Measurements from ENCODE around the gene EWSR1.

The EWSR1 gene

GRCh38 chr22:29320546-29320945 is 52.5 kb downstream of the EWSR1 start:
- DNase-seq (ENCODE audit: low read depth), result no peak

- no peak for DNase-seq (ENCODE audit: low read depth)
Observed at GRCh38 chr22:29323641-29324040, 55.6 kb downstream of the EWSR1 start.

GRCh38 chr22:29325356-29325755 is 57.3 kb downstream of the EWSR1 start:
- DNase-seq (ENCODE audit: low read depth), result no peak

- no peak for DNase-seq (ENCODE audit: low read depth)
Observed at GRCh38 chr22:29325785-29326315, 57.8 kb downstream of the EWSR1 start.

GRCh38 chr22:29326481-29326880 is 58.4 kb downstream of the EWSR1 start:
- no peak for DNase-seq (ENCODE audit: low read depth)

GRCh38 chr22:29327089-29327764 is 59.2 kb downstream of the EWSR1 start:
- no peak for DNase-seq (ENCODE audit: low read depth)

- no peak for DNase-seq (ENCODE audit: low read depth)
Observed at GRCh38 chr22:29328055-29328454, 60.0 kb downstream of the EWSR1 start.

GRCh38 chr22:29328566-29329500 is 60.8 kb downstream of the EWSR1 start:
- no peak for DNase-seq (ENCODE audit: low read depth)

- DNase-seq (ENCODE audit: low read depth), result no peak
Observed at GRCh38 chr22:29329581-29329980, 61.5 kb downstream of the EWSR1 start.

GRCh38 chr22:29330291-29330690 is 62.2 kb downstream of the EWSR1 start:
- no peak for DNase-seq (ENCODE audit: low read depth)

- no peak for DNase-seq (ENCODE audit: low read depth)
Observed at GRCh38 chr22:29330753-29331152, 62.7 kb downstream of the EWSR1 start.

- no peak for DNase-seq (ENCODE audit: low read depth)
Observed at GRCh38 chr22:29331213-29331612, 63.1 kb downstream of the EWSR1 start.

- no peak for DNase-seq (ENCODE audit: low read depth)
Observed at GRCh38 chr22:29331658-29332300, 63.7 kb downstream of the EWSR1 start.

GRCh38 chr22:29332886-29333496 is 64.9 kb downstream of the EWSR1 start:
- no peak for DNase-seq (ENCODE audit: low read depth)

GRCh38 chr22:29334148-29334547 is 66.1 kb downstream of the EWSR1 start:
- DNase-seq (ENCODE audit: low read depth), result no peak

GRCh38 chr22:29334696-29335344 is 66.8 kb downstream of the EWSR1 start:
- no peak for DNase-seq (ENCODE audit: low read depth)

- DNase-seq (ENCODE audit: low read depth), result no peak
Observed at GRCh38 chr22:29335656-29336055, 67.6 kb downstream of the EWSR1 start.

GRCh38 chr22:29336751-29337490 is 68.9 kb downstream of the EWSR1 start:
- DNase-seq (ENCODE audit: low read depth), result no peak

- DNase-seq (ENCODE audit: low read depth), result no peak
Observed at GRCh38 chr22:29337631-29338284, 69.7 kb downstream of the EWSR1 start.

GRCh38 chr22:29338398-29338797 is 70.3 kb downstream of the EWSR1 start:
- DNase-seq (ENCODE audit: low read depth), result no peak

Measured in stimulated activated CD8-positive, alpha-beta memory T cell treated with anti-CD3 and anti-CD28 coated beads, Interleukin-12 subunit alpha, Interleukin-12 subunit beta, amount 100 ng/mL, for 1 hour (primary cell).